ENCODE measurements around the gene MAPK1. TPM values are rescaled to one million over a fixed set of nuclear protein-coding genes. Genes with fewer than 3 reads are reported as not detected.
"Not testable (repeated sequence)": the region's sequence is repeated elsewhere in the genome, so short reads cannot be mapped to it uniquely, and the experiment has no call there.

The MAPK1 gene
- total RNA-seq, 1 donor from 2014 or later, result 149 TPM

DNA sequence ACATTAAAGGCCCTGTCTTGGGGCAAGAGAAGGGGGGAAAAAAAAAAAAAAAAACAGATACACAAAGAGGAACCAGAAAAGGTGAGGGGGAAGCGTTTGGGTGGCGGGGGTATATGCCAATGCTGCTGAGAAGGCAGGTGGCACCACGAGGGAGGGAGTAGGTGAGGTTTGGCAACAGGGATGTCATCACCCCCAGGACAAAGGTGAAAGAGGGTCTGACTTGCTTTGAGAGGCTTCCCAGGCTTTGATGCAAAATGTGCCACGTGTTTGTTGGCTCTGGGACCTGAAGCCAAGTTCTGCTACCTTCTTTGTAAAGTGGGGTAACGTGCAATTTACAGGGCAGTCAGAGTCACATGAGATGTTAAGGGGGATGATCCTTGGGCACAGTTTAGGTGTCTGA lies 135.9 kb downstream of the MAPK1 start:
- no peak for DNase-seq
- intact Hi-C loops (cut with micrococcal nuclease), result no loop called here
- ChIA-PET POLR2A (no interaction called here), CTCF (no interaction called here)
- Mint-ChIP-seq H3K36me3 (ENCODE audit: low read depth) (peaks cover 12% of the 10 kb centered on the region), H3K9me3 (no peaks in the 10 kb centered on the region), H3K4me3 (no peak overlapping the region), H3K4me1 (peaks cover 41% of the 10 kb centered on the region), H3K27me3 (no peaks in the 10 kb centered on the region), H3K27ac (peak overlapping the region; percentile 53)
- TF ChIP-seq, protein P1, sequence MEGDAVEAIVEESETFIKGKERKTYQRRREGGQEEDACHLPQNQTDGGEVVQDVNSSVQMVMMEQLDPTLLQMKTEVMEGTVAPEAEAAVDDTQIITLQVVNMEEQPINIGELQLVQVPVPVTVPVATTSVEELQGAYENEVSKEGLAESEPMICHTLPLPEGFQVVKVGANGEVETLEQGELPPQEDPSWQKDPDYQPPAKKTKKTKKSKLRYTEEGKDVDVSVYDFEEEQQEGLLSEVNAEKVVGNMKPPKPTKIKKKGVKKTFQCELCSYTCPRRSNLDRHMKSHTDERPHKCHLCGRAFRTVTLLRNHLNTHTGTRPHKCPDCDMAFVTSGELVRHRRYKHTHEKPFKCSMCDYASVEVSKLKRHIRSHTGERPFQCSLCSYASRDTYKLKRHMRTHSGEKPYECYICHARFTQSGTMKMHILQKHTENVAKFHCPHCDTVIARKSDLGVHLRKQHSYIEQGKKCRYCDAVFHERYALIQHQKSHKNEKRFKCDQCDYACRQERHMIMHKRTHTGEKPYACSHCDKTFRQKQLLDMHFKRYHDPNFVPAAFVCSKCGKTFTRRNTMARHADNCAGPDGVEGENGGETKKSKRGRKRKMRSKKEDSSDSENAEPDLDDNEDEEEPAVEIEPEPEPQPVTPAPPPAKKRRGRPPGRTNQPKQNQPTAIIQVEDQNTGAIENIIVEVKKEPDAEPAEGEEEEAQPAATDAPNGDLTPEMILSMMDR (IDR thresholded peaks at IDR 0.05), result no peak
- ATAC-seq (ENCODE audit: low read depth), result no peak

DNA sequence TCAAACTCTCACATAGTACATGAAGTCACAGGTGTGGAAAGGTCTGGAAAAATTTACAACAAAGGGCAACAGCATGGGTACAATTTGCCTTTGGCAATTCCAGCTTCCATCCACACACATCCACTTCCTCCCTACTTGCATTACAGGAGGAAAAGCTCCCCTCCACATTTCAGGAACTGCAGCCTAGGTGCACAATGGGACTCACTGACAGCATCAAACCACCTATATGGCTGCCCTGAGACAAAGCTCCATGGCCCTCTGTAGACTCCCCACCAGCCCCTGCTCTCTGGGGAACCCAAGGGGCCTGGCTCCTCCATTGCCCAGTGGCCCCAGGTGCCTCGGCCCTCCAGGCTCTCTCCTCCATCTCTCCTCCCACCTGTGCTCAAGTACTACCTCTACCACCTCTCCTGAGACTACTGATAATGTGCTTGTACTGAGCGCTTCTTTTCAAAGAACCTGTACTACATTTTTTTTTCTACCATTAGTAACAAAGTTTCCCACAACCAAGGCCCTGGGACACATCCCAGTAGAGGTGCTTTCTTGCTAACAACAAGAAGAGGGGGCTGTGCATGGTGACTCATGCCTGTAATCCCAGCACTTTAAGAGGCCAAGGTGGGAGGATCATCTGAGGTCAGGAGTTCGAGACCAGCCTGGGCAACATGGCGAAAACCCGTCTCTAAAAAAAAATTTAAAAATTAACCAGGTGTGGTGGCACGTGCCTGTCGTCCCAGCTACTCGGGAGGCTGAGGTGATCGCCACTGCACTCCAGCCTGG lies 136.7 kb downstream of the MAPK1 start:
- no peak for DNase-seq
- no peak for ATAC-seq (ENCODE audit: low read depth)
- CTCF ChIA-PET, result interaction anchor here (0.5 kb wide), 1 partner anchor 176 kb away, joined by 3 read pairs; no protein-coding TSS in a partner anchor
- TF ChIP-seq, protein P1 (IDR thresholded peaks at IDR 0.05), result no peak
- intact Hi-C loops (cut with micrococcal nuclease), result no loop called here
- H3K27ac Mint-ChIP-seq, result no peak overlapping the region
- H3K9me3 Mint-ChIP-seq, result no peaks in the 10 kb centered on the region
- no peaks in the 10 kb centered on the region for H3K27me3 Mint-ChIP-seq
- POLR2A ChIA-PET, result no interaction called here
- no peak overlapping the region for H3K4me3 Mint-ChIP-seq
- H3K36me3 Mint-ChIP-seq (ENCODE audit: low read depth), result peaks cover 13% of the 10 kb centered on the region
- H3K4me1 Mint-ChIP-seq, result peaks cover 44% of the 10 kb centered on the region

DNA sequence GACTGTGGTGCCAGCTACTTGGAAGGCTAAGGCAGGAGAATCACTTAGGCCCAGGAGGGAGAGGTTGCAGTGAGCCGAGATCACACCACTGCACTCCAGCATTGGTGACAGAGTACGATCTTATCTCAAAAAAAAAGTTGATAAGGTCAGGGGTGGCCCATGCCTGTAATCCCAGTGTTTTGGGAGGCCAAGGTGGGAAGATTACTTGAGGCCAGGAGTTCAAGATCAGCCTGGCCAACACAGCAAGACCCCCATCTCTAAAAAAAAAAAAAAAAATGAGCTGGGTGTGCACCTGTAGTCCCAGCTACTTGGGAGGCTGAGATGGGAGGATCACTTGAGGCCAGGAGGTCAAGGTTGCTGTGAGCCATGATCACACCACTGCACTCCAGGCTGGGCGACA lies 138.3 kb downstream of the MAPK1 start:
- H3K9me3 Mint-ChIP-seq; H3K27ac Mint-ChIP-seq; DNase-seq; intact Hi-C loops (cut with micrococcal nuclease); POLR2A ChIA-PET; CTCF ChIA-PET; ATAC-seq (ENCODE audit: low read depth); H3K4me3 Mint-ChIP-seq; H3K27me3 Mint-ChIP-seq: not testable (repeated sequence)
- Mint-ChIP-seq H3K36me3 (ENCODE audit: low read depth) (peaks cover 11% of the 10 kb centered on the region), H3K4me1 (peaks cover 37% of the 10 kb centered on the region)

DNA sequence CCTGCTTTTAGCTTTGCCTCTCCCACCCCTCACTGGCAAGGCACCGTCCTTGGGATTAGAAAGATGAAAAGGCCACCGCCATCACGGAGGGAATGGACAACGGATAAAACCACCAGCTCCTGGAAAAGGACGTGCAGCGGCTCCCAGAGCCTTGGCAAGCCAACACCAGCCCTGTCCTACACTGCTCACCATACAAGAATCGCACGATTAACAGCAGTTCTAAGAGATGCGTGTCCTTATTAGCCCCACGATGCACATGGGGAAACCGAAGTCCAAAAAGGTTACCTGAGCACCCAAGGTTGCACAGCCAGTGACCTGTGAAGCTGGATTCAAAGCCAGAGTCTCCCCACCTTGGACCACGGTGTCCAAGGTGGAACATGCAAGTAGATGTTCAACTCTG lies 139.2 kb downstream of the MAPK1 start:
- intact Hi-C loops (cut with micrococcal nuclease), result no loop called here
- ATAC-seq (ENCODE audit: low read depth) (no peak), DNase-seq (no peak)
- H3K9me3 Mint-ChIP-seq, result no peaks in the 10 kb centered on the region
- peaks cover 34% of the 10 kb centered on the region for H3K4me1 Mint-ChIP-seq
- peaks cover 13% of the 10 kb centered on the region for H3K36me3 Mint-ChIP-seq (ENCODE audit: low read depth)
- ChIA-PET POLR2A (no interaction called here), CTCF (no interaction called here)
- H3K4me3 Mint-ChIP-seq, result no peak overlapping the region
- H3K27ac Mint-ChIP-seq, result no peak overlapping the region
- TF ChIP-seq, protein P1 (IDR thresholded peaks at IDR 0.05), result no peak
- H3K27me3 Mint-ChIP-seq, result no peaks in the 10 kb centered on the region

DNA sequence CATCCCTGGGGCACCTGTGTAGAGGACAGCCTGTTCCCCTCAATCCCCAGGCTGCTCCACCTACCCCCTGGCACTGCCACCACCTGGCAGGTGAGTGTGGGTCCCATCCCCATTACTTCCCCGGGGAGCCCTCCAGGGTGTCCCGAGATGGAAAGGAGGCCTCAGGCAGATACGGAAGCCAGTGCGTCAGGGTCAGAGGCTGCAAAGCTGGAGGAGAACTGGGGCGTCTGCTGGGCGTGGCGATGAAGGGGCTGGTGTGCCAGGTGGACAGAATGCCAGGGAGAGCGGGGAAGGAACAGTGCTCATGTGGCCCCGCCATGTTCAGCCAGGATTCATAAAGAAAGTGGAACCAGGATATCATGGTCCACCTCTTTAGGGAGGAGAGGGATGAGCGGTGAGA lies 139.7 kb downstream of the MAPK1 start:
- Mint-ChIP-seq H3K27me3 (no peaks in the 10 kb centered on the region), H3K27ac (no peak overlapping the region), H3K36me3 (ENCODE audit: low read depth) (peaks cover 13% of the 10 kb centered on the region), H3K9me3 (no peaks in the 10 kb centered on the region), H3K4me1 (peaks cover 33% of the 10 kb centered on the region), H3K4me3 (no peak overlapping the region)
- no peak for DNase-seq
- CTCF ChIA-PET, result no interaction called here
- POLR2A ChIA-PET, result no interaction called here
- TF ChIP-seq, protein P1 (IDR thresholded peaks at IDR 0.05), result no peak
- intact Hi-C loops (cut with micrococcal nuclease), result no loop called here
- ATAC-seq (ENCODE audit: low read depth), result no peak
